HG03558 (cell line): ENCODE results near the gene TAC4.

Experiments used
- ATAC-seq: cut with Tn5 transposase; IDR thresholded peaks from one replicate; pipeline ENCODE4 v1.9.1; 2021; ENCODE audit warnings: moderate number of reproducible peaks; ENCODE audit not compliant: unreplicated experiment; ENCODE audit errors: extremely low read depth

TAC4 gene, protein sequence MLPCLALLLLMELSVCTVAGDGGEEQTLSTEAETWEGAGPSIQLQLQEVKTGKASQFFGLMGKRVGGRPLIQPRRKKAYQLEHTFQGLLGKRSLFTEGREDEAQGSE

GRCh38 chr17:49848019-49848473 lies at the start of gene TAC4:
TSS of gene TAC4 (minus strand) at chr17:49848069. CDS start at chr17:49848017, 52 bp downstream.
- ATAC-seq, result no peak

DNA sequence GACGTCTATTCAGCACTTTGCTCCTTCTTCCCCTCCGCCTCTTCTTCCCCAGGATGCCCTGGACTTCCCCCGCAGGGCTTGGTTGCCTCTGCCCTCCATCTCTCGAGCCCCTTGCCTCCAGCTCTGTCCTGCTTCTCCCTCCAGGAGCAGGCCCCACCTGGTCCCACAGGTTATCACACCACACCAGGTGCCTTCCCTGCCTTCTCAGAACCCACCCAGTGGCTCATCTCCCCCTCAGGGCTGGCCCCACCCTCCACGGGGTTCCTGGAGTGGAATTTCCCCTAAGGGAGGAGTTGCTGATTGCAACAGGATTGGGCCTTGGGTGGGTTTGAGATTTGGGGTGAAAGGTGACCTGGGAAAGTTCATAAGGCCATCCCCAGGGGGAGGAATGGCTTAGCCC lies 49.0 kb upstream of the TAC4 start:
- ATAC-seq, result no peak

GRCh38 chr17:49896222-49896621 lies 48.4 kb upstream of the TAC4 start:
- no peak for ATAC-seq

GRCh38 chr17:49895812-49896211 lies 47.9 kb upstream of the TAC4 start:
- ATAC-seq, result no peak

DNA sequence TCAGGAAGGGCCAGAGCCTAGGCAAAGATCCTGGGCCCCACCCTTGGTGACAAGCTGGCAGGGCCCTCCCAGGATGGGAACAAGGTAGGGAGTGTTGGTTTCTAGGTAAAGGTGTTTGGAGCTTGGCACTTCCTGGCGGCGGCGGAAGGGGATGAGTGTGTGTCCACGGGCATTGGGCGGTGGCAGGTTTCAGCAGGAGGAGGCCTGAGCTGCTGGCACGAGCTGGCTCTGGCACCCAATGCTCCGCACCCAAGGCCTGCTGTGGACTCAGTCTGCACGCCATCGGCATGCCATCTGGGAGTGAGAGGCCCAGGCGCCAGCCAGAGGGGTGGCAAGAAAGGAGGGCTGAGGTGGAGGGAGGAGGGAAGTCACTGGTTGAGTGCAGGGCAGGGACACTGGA lies 46.9 kb upstream of the TAC4 start:
- ATAC-seq, result no peak

DNA sequence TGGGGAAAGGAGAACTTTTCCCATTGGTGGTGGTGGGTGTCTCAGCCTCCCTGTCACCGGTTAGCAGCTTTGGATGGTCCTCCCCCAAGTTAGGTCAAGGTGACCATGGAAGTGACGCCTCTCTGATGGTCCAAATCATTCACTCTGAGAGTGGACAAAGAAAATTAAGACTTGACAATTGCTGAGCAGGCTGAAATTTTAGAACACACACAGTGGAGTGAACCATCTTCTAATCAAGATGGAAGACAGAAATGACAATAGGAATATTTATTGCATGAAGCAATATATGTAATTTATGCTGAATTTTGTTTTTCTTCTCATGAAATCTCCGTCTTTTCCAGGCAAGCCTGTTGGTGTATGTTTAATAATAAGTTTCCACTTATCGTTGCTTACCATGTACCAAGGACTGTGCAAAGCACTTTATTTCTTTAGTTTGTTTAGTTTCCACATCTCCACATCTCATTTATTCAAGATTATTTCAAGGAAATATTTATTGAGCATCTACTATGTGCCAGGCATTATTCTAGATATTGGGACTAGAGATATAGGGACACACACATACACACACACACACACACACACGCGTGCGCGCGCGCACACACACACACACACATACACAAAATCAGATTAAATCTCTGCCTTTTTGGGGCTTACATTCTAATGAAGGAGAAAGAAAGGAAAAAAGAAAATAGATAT lies 44.0 kb upstream of the TAC4 start:
- no peak for ATAC-seq

GRCh38 chr17:49891271-49891670 lies 43.4 kb upstream of the TAC4 start:
- no peak for ATAC-seq

DNA sequence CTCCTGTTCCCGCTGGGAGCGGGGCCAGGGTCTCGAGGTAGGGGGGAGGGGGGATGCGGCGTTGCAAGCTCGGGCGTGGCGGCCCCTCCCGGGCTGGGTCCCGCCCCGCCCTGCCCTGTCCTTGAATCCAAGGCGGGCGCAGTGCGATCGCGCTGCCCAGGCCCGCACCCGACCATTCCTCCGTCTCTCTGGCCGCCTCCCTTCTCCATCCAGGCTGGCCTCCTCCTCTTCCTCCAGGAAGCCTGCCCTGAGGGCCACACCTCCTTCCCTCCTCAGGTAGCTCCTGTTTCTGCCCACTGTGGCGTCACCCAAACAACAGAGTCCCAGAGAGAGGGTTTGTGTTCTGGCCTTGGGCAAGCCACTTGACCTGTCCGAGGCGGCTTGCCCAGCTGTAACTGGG lies 43.0 kb upstream of the TAC4 start:
- ATAC-seq, result no peak

DNA sequence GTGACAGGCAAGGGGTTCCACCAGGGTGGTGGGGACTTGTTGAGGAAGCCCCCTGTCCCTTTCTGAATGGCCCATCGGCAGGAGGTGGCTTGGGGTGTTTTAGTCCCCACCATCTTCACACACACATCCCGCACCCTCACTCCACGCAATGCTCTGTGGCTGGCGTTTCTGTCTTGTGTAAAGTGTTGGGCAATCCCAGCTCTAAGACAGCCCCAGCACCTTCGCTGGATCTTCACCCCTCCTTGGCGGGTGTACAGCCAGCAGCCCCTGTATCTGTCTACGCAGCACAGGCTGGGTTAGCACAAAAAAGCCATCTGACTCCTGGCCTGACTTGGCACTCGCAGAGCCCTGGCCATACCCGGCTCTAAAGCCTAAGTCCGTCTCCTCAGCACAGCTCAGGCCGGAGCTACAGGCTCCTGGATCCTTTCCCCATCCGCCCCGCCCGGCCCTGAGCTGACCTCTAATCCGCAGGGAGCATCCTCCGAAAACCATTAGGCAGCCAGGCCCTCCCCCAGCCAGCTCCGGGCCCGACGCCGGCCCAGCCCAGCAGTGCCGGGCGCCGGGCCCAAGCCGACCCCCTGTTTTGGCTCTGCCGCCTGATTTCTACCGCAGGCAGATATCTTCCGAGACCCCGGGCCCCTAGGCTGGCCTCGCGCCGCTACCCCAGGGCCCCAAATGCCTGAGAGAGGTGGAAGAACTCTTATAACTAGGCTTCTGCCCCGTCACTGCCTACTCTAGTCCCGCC lies 42.4 kb upstream of the TAC4 start:
- no peak for ATAC-seq

GRCh38 chr17:49889500-49889899 lies 41.6 kb upstream of the TAC4 start:
- ATAC-seq, result no peak

GRCh38 chr17:49887744-49888360 lies 40.0 kb upstream of the TAC4 start:
- ATAC-seq, result no peak

DNA sequence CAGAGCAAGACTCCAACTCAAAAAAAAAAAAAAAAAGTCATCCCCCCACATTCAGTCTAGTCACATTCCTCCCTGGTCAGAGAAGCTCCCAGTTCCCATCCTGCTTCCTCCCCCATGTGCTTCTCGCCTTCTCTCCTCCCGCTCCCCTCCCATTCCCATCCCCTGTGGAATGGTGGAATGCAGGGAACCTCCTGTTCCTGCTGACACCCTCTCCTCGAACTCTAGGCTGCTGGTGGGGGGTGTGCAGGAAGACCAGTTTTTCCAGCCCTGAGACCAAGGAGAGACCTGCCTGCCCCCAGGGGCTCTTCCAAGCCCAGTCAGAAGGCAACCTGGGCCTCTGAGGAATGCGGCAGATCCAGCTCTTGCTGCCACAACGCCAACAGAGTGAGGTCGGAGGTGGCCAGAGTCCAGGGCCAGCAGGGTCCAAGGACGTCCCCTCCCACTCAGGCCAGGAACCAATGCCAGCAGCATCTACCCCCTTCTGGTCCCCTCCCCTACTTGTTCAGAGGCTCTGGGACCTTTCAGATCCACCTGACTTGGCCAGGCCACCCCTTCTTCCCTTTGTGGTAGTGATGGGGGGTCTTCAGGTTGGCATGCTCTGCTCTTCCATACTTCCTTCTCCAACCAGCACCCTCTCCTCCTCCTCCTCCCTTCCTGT lies 39.3 kb upstream of the TAC4 start:
- no peak for ATAC-seq

DNA sequence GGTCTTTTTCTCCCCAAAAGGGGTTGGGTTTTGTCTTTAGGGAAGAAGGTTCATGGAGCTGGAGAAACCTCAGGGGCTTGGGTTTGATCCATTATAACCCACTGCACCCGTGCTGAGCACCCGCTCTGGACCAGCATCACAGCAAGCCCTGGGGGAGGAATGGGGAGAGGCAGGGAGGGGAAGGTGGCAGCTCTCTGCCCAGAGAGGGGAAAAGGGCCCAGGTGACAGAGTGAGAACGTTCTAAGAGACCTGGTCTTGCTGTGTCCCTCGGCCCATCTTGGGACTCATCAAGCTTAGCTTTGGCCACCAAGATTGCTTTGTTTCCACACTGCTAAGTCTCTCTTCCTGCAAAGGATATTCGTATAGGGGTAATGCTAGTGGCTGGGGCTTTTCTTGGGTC lies 38.2 kb upstream of the TAC4 start:
- no peak for ATAC-seq

DNA sequence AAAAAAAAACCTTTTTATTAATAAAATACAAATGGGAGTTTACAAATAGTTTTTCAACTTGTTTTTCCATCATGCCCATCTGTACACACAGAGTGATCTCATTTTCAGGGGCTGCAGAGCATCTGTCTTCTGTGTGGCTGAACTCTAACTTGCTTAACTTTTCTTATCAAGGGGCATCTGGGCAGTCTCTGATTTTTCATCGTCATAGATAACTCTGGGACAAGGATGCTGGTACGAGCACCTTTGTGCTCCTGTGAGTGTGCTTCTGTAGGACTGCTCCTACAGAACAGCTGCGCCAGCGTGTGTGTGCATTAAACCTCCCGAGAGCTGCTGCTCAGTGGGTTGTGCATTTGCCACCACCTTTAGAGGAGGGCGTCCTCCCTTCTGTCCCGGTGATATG lies 34.6 kb upstream of the TAC4 start:
- ATAC-seq, result no peak

DNA sequence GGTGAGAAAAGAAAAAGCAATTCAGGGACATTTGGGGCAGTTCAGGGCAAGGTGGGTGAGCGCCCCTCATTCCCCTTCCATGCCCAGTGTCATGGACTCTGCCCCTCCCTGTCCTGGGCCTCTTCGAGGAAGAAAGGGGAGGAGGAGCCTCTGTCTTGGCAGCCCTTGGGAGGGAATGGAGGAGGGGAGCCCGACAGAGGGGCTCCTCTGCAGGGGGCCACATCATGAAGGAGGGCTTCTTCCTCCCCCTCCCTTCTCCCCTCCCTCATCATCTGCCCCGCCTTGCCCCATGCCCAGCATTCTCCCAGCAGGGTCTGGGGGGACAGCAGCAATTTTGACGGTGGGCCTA lies 33.2 kb upstream of the TAC4 start:
- no peak for ATAC-seq

DNA sequence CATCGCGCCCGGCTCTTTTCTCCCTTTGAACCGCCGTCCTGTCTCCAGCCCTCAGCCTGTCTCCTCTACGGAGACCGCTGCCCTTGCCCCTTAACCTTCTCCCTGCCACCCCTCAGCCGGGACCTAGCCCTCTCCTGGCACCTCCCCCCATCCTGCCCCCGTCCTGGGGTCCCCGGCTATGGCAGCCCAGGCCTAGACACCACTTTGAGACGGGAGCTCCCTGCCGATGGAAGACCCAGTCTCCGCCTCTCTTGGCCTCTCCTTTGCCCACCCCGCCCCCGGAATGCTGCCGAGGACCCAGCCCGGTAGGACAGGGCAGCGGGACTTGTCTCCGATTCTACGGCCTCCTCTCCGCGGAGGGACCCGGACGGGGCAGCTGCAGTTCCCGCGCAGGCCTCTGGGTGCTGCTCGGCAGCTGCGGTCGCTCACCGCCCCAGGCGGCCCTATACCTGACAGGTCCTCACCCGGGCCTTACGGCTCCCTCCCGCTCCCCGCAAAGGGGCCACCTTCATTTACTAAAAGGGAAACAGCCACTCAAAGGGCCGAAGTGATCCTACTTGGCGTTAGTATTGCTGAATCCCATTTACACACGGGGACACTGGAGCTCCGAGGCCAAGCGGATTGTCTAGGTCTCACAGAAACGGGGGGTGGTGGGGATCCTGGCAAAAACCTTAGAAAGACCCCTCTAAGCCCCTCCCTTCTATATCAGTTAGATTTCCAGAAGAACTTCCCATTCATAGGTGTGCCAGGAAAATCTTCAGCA lies 32.6 kb upstream of the TAC4 start:
- ATAC-seq, result no peak

GRCh38 chr17:49878931-49879904 lies 31.3 kb upstream of the TAC4 start:
- no peak for ATAC-seq

DNA sequence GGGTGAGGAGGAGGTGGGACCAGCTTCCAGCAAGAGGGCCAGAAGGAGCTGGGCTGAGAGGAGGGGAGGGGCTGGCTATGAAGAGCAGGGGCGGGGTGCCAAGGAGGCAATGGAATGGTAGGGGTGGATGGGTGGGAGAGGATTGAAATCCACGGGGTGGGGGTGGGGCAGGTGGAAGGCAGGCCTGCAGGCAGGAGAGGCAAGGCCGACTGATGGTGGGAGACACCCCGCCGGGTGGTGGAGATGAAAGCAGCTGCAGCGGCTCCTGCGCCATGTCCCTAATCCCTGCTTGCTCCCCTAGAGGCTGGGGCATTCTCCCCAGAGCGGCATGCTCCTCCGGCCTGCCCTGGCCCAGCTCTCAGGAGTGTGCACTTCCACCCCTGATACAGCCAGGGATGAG lies 27.8 kb upstream of the TAC4 start:
- no peak for ATAC-seq

DNA sequence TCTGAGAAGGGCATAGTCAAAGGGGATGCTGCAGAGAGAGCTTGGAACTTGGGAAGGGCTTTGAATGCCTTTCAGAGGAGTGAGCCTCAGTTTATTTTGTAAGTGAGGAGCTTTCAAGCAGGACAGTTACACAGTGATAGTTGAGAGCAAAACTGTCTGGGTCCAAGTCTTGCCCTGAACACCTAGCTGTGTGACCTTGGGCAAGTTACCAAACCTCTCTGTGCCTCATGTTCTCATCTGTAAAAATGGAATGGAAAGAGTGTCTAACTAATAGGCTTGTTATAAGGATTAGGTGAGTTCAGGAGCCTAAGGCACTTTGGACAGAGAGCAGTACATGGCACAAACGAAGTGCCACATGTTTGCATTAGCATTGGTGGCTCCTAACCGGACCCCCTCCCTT lies 27.0 kb upstream of the TAC4 start:
- ATAC-seq, result no peak
